Transverse colon (tissue), 4 donors: ENCODE measurements around the gene APOL5. TPM values are rescaled to one million over a fixed set of nuclear protein-coding genes. Genes with fewer than 3 reads are reported as not detected.

Experiments
- DNase-seq: peaks from one replicate; pipeline ENCODE4 v3.0.0-alpha.2; 2019
- H3K27ac ChIP-seq, 4 donors: fragments of 200-600 bp; sonication (generic); 2 replicates each; pipeline ENCODE4 v1.5.1; 2016 to 2018; ENCODE audit warnings: inconsistent platforms in 4 of 4
- H3K27me3 ChIP-seq: fragments of 200-600 bp; sonication (generic); 2 replicates; pipeline ENCODE4 v1.5.1; 2017; ENCODE audit warnings: inconsistent platforms
- H3K36me3 ChIP-seq, 4 donors: fragments of 200-600 bp; sonication (generic); 2 replicates each; pipeline ENCODE4 v1.5.1; 2017 to 2019; ENCODE audit warnings: inconsistent platforms in 4 of 4
- H3K4me1 ChIP-seq, 4 donors: fragments of 200-600 bp; sonication (generic); 2 replicates each; pipeline ENCODE4 v1.5.1; 2017 to 2020; ENCODE audit warnings: inconsistent platforms in 4 of 4
- H3K4me3 ChIP-seq, 4 donors: fragments of 200-600 bp; sonication (generic); 1 replicate in 1 of 4; 2 replicates in 3 of 4; pipeline versions ENCODE4 v1.5.1 to v1.6.1; 2017 to 2019; ENCODE audit warnings: inconsistent platforms in 4 of 4
- H3K9me3 ChIP-seq, 2 donors: fragments of 200-600 bp; sonication (generic); 2 replicates each; pipeline ENCODE4 v1.5.1; 2017 to 2019; ENCODE audit warnings: inconsistent platforms in 2 of 2
- EP300 ChIP-seq: sonication (generic); formaldehyde crosslinking; IDR thresholded peaks from one replicate; pipeline ENCODE4 v1.6.1; 2017; ENCODE audit warnings: antibody characterized with exemption, low read depth
- POLR2A ChIP-seq: fragments of 450-650 bp; IDR thresholded peaks from one replicate; pipeline ENCODE4 v1.6.1; 2016; ENCODE audit warnings: antibody characterized with exemption, mild to moderate bottlenecking, moderate library complexity
- POLR2AphosphoS5 ChIP-seq, 3 donors: sonication (generic); formaldehyde crosslinking; IDR thresholded peaks; one replicate each; pipeline ENCODE4 v1.6.1; 2016; ENCODE audit warnings: antibody characterized with exemption in 3 of 3
- whole genome bisulfite sequencing, 2 donors: methylation state at CpG; one replicate each; pipeline ENCODE4 v1.1.5; 2018; ENCODE audit warnings: low coverage in 1 of 2; 5-methylcytosine and 5-hydroxymethylcytosine counted together
- in situ Hi-C, 4 donors: fragments of 200-750 bp; cut with MboI; loops; one replicate each; pipeline versions ENCODE4 v1.15.0 to v1.15.1; 2017; ENCODE audit warnings: low sequenced_read_pairs in 3 of 4, low pct_ligation_motif_present in 1 of 4, low pct_unique_long_range_greater_than_20kb in 1 of 4
- intact Hi-C: fragments of 100-400 bp; cut with DNase I; formaldehyde crosslinking; loops from one replicate; pipeline ENCODE4 v1.15.1; 2023; ENCODE audit warnings: low total_unique reads
- total RNA-seq, 4 donors: library from RNA; depleted of rRNA; stranded (reverse); fragments of >200 nt; gene quantifications; one replicate each; pipeline ENCODE4 v1.1.0, GENCODE V29; 2016
- TF ChIP-seq, protein P1 (sequence below), 5 experiments: fragments of 200-600 bp in 3 of 5; fragments of 450-650 bp in 2 of 5; sonication (generic) in 3 of 5; IDR thresholded peaks; 1 replicate in 2 of 5; 2 replicates in 3 of 5; pipeline ENCODE4 v1.5.1; 2016 to 2017; ENCODE audit warnings: antibody characterized with exemption in 5 of 5, inconsistent platforms in 3 of 5, mild to moderate bottlenecking in 2 of 5, moderate library complexity in 1 of 5

The APOL5 gene
- total RNA-seq, 4 donors from 2014 or later: not detected

DNA sequence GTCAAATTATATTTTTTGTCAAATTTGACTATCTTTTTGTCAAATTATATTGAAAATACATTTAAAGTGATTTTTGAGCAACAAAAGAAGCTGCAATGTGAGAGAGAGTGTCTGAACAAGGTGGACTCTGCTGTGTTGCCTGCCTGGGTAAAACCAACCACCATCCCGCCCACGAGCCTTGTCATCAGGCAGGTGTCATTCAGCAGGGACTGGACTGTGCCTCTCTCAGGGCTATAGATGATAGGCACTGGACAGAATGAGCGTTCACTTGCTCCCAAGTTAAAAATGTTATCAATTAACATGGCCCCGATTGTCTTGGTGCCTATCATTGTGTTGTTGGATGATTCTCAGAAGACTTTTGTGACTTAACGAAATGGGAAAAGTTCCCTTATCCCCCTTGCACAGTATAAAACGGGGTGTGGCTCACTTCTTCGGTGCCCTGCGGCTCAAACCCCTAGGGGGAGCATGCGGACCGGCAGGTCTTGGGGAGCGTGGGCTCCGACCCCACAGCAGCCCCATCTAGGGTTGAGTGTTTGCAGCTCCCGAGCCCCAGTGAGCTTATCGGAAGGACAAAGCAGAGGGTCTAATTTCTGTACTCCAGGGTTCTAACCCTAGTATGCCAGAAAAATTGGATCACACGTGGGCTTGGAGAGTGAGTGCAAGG is 1.7 kb downstream of the APOL5 start:
- TF ChIP-seq POLR2A (no peak), POLR2AphosphoS5 (IDR thresholded peaks at IDR 0.05) (no peak), EP300 (no peak)
- TF ChIP-seq, protein P1, sequence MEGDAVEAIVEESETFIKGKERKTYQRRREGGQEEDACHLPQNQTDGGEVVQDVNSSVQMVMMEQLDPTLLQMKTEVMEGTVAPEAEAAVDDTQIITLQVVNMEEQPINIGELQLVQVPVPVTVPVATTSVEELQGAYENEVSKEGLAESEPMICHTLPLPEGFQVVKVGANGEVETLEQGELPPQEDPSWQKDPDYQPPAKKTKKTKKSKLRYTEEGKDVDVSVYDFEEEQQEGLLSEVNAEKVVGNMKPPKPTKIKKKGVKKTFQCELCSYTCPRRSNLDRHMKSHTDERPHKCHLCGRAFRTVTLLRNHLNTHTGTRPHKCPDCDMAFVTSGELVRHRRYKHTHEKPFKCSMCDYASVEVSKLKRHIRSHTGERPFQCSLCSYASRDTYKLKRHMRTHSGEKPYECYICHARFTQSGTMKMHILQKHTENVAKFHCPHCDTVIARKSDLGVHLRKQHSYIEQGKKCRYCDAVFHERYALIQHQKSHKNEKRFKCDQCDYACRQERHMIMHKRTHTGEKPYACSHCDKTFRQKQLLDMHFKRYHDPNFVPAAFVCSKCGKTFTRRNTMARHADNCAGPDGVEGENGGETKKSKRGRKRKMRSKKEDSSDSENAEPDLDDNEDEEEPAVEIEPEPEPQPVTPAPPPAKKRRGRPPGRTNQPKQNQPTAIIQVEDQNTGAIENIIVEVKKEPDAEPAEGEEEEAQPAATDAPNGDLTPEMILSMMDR (IDR thresholded peaks at IDR 0.05): no peak
- Histone ChIP-seq H3K27ac (no peak overlapping the region), H3K27me3 (no peaks in the 10 kb centered on the region), H3K4me1 (no peaks in the 10 kb centered on the region), H3K4me3 (no peak overlapping the region), H3K36me3 (no peaks in the 10 kb centered on the region), H3K9me3 (no peaks in the 10 kb centered on the region)
- in situ Hi-C loops (no loop called here), intact Hi-C loops (no loop called here)
- no peak for DNase-seq
- 81 to 100% methylated on average over 5 to 15 of the region's 15 CpGs for WGBS, 2 donors

DNA sequence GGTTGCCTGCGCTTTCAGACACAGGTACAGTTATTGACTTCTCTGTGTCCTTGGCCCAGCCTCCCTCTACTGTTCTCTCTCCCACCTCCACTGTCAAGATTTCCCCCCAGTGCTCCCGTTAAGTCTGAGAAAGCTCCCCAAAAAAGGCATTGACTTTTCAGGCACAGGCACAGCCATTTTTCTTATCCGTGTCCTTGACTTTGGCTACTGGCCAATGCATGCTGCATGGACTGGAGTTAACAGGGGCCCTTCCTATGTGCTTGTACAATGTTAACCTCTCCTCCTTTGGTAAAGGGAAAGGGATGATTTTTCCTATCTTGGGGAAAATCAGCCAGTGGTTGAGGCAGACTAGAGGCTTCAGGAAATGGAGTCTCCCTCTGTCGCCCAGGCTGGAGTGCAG is 4.3 kb downstream of the APOL5 start:
- WGBS, 2 donors: 55 to 71% methylated on average over 3 to 4 of the region's 4 CpGs
- no peak for TF ChIP-seq POLR2A
- no peak for TF ChIP-seq POLR2AphosphoS5 (IDR thresholded peaks at IDR 0.05)
- TF ChIP-seq, protein P1 (IDR thresholded peaks at IDR 0.05): no peak
- no peak for TF ChIP-seq EP300
- H3K4me1 ChIP-seq: no peaks in the 10 kb centered on the region
- H3K36me3 ChIP-seq: no peaks in the 10 kb centered on the region
- H3K27me3 ChIP-seq: no peaks in the 10 kb centered on the region
- no peak overlapping the region for H3K27ac ChIP-seq
- H3K9me3 ChIP-seq: no peaks in the 10 kb centered on the region
- H3K4me3 ChIP-seq: no peak overlapping the region
- DNase-seq: no peak
- intact Hi-C loops (no loop called here), in situ Hi-C loops (no loop called here)

DNA sequence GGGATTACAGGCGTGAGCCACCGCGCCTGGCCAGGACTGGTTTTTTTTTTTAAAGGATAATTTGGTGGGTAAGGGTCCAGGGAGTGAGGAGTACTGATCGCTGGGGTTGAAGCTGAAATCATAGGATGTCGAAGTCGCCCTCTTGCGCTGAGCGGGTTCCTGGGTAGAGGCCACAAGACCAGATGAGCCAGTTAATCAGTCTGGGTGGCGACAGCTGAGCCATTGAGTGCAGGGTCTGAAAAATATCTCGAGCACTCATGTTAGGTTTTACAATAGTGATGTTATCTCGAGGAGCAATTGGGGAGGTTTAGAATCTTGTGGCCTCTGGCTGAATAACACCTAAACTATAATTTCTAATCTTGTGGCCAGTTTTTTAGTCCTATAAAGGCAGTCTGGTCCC is 7.8 kb downstream of the APOL5 start:
- H3K36me3 ChIP-seq: no peaks in the 10 kb centered on the region
- H3K4me1 ChIP-seq: peaks cover 0 to 6% (median 0%) of the 10 kb centered on the region in 4 donors
- H3K27ac ChIP-seq: no peak overlapping the region
- TF ChIP-seq POLR2AphosphoS5 (IDR thresholded peaks at IDR 0.05) (no peak), POLR2A (no peak), EP300 (no peak)
- TF ChIP-seq, protein P1 (IDR thresholded peaks at IDR 0.05): no peak
- no peak for DNase-seq
- no peaks in the 10 kb centered on the region for H3K9me3 ChIP-seq
- in situ Hi-C loops: loop anchor here in 1 of 4 donors (25.0 kb wide), 1 partner anchor 313 kb away; the partner anchor contains the start of gene MCM5
- WGBS, 2 donors: 75 to 90% methylated on average over 2 to 11 of the region's 11 CpGs
- H3K27me3 ChIP-seq: no peaks in the 10 kb centered on the region
- intact Hi-C loops: no loop called here
- no peak overlapping the region for H3K4me3 ChIP-seq

DNA sequence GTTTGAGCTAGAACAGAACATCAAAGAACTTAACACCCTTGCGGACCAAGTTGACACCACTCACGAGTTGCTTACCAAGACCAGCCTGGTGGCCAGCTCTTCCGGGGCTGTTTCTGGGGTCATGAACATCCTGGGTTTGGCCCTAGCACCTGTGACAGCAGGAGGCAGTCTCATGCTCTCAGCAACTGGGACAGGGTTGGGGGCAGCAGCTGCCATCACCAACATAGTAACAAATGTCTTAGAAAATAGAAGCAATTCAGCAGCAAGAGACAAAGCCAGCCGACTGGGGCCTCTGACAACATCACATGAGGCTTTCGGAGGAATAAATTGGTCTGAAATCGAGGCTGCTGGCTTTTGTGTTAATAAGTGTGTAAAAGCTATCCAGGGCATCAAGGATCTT is 8.7 kb downstream of the APOL5 start:
- WGBS, 2 donors: 80% methylated on average over 6 of the region's 6 CpGs; no CpG with 5 or more reads in 1 of the 2 donors
- H3K4me3 ChIP-seq: no peak overlapping the region
- peaks cover 0 to 6% (median 0%) of the 10 kb centered on the region in 4 donors for H3K4me1 ChIP-seq
- TF ChIP-seq POLR2AphosphoS5 (IDR thresholded peaks at IDR 0.05): no peak
- no peak for TF ChIP-seq EP300
- TF ChIP-seq, protein P1 (IDR thresholded peaks at IDR 0.05): no peak
- TF ChIP-seq POLR2A: no peak
- no peaks in the 10 kb centered on the region for H3K9me3 ChIP-seq
- H3K27me3 ChIP-seq: no peaks in the 10 kb centered on the region
- no peak for DNase-seq
- no peak overlapping the region for H3K27ac ChIP-seq
- H3K36me3 ChIP-seq: no peaks in the 10 kb centered on the region
- intact Hi-C loops (no loop called here), in situ Hi-C loops (loop anchor here in 1 of 4 donors (25.0 kb wide), 1 partner anchor 314 kb away; the partner anchor contains the start of gene MCM5)
